Measurements from ENCODE around the gene ADD2.

ADD2 gene

DNA sequence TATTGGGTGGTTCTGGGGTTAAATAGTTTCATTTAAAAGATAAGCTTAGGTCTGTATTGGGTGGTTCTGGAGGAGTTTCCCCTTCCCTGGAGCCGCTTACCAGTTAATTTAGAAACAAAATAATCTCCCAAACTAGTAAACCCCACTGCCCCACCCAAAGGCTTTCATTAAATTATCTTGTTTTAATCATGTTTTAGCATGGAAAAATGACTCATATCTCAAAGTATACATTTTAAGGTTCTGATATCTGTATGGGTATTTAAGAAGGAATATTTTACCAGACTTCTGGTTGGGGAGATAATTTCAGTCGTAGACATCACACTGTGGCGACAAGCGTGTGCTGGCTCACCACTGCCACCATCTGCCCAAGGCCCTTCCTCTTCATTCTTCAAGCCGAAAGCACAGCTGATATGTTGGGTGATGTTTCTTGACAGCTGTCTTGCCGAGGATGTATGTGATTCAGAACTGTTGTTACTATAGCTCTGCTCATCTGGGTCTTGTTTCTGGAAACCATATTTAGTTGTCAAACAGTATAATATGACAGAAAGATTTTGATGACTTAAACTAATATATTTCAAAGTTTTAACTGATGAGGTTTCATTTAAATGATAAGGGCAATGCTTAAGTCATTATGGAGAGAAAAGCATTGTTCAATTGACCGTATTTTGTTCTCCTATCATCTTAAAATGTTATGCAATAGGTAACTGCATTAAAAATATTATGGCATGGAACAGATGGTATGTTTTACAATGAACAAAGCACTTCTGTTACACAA lies 17.3 kb upstream of the ADD2 start:
- TF ChIP-seq, protein P1, sequence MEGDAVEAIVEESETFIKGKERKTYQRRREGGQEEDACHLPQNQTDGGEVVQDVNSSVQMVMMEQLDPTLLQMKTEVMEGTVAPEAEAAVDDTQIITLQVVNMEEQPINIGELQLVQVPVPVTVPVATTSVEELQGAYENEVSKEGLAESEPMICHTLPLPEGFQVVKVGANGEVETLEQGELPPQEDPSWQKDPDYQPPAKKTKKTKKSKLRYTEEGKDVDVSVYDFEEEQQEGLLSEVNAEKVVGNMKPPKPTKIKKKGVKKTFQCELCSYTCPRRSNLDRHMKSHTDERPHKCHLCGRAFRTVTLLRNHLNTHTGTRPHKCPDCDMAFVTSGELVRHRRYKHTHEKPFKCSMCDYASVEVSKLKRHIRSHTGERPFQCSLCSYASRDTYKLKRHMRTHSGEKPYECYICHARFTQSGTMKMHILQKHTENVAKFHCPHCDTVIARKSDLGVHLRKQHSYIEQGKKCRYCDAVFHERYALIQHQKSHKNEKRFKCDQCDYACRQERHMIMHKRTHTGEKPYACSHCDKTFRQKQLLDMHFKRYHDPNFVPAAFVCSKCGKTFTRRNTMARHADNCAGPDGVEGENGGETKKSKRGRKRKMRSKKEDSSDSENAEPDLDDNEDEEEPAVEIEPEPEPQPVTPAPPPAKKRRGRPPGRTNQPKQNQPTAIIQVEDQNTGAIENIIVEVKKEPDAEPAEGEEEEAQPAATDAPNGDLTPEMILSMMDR (IDR thresholded peaks at IDR 0.05; ENCODE audit: control extremely low read depth, extremely low read depth, low read depth, missing control alignments), result peak; percentile 69
- peak; percentile 41 for DNase-seq (ENCODE audit: extremely low spot score)
- CTCF ChIA-PET, result interaction anchor here (0.6 to 2.6 kb wide), 8 partner anchors 8 to 482 kb away, joined by 3 to 17 read pairs (median 3); no protein-coding TSS in a partner anchor
- POLR2A ChIA-PET, result no interaction called here

DNA sequence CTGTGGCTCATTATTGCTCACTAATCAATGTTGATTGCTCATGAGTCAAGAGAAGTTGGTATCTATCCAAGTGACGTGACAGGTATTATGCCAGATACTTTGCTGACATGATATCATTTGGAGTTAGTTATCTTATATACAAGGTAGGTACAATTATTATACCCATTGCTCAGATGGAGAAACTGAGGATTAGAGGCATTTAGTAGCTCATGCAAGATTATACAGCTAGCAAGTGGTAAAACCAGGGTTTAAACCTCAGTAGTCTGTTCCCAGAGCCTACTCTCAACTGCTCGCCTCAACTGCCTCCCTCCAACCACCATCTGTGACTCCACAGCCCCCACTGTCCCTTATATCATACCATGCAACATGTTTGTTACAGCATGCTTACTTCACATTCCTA lies 16.3 kb upstream of the ADD2 start:
- TF ChIP-seq, protein P1 (IDR thresholded peaks at IDR 0.05; ENCODE audit: control extremely low read depth, extremely low read depth, low read depth, missing control alignments), result no peak
- DNase-seq (ENCODE audit: extremely low spot score), result no peak
- ChIA-PET POLR2A (no interaction called here), CTCF (interaction anchor here (0.9 to 2.6 kb wide), 4 partner anchors 9 to 467 kb away, joined by 3 to 17 read pairs (median 4); no protein-coding TSS in a partner anchor)

DNA sequence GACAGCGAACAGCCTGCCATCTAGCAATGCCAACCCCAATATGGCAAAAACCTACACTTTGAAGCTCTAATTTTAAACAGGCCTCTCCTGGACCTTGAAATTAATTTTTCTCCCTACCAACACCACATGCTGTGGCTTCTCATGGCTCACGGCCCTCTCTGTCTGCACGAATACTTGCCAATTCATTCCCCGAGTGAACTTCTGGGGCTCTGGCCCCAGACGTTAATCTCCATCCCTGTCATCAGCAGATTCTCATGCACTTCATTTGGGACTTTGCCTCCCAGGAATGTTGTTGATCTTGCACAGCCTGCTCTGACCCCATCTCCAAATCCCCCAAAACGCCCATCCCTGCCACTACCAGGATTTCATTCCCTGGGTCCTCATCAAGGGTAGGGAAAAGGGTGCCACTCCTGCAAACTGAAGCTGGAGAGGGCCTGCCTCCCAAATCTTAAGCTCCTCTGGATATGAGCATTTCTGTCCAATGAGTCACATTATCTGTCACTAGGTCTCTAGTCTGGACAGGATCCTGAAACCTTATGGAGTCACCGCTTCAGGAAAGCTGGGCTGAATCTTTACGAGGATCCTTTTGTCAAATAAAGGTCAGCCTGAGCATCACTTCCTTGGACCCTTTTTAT lies 12.0 kb upstream of the ADD2 start:
- no peak for DNase-seq (ENCODE audit: extremely low spot score)
- CTCF ChIA-PET, result interaction anchor here (1.0 to 1.5 kb wide), 4 partner anchors 9 to 476 kb away, joined by 3 to 7 read pairs (median 4); no protein-coding TSS in a partner anchor
- POLR2A ChIA-PET, result no interaction called here
- TF ChIP-seq, protein P1 (IDR thresholded peaks at IDR 0.05; ENCODE audit: control extremely low read depth, extremely low read depth, low read depth, missing control alignments), result no peak

DNA sequence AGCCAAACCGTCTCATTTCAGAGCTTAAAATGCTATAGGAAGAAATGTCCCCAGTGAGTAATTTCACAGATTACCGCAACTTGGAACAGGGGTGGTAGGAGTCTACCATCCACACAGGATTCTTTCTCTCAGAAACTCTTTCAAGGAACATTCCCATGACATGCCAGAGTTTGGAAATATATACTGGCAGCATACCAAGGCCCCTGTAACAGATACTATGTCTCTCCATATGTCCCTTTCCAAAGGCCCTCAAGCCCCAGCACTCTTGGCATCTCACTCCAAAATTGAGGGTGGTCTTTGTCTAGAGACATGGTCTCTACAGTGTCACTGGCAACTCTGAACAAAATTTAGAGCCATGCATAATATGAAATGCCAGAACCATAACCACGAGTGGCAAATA lies 11.5 kb upstream of the ADD2 start:
- ChIA-PET POLR2A (no interaction called here), CTCF (interaction anchor here (1.0 to 1.5 kb wide), 3 partner anchors 9 to 475 kb away, joined by 3 to 7 read pairs (median 4); no protein-coding TSS in a partner anchor)
- DNase-seq (ENCODE audit: extremely low spot score), result no peak
- TF ChIP-seq, protein P1 (IDR thresholded peaks at IDR 0.05; ENCODE audit: control extremely low read depth, extremely low read depth, low read depth, missing control alignments), result no peak

DNA sequence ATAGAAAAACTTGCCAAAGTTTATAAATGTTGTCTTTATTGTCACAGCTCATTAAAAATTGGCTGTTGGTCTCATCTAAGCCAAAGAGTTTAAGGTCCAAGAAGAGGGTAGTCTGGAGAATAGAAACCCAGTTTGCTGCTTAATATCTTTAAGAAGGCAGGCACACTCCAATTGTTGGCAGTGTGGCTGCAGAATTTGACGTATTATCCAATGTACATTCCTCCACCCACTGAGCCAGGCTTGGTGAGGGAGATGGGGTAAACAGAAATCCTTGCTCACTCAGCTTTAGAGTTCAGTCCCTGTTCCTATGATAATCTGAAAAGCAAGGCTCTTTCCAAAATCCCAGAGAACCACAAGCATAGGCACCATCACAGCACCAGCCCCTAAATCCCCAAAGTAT lies 10.7 kb upstream of the ADD2 start:
- CTCF ChIA-PET, result interaction anchor here (0.7 to 1.5 kb wide), 5 partner anchors 83 to 474 kb away, joined by 3 to 5 read pairs (median 3); no protein-coding TSS in a partner anchor
- no peak for DNase-seq (ENCODE audit: extremely low spot score)
- POLR2A ChIA-PET, result no interaction called here
- TF ChIP-seq, protein P1 (IDR thresholded peaks at IDR 0.05; ENCODE audit: control extremely low read depth, extremely low read depth, low read depth, missing control alignments), result no peak

DNA sequence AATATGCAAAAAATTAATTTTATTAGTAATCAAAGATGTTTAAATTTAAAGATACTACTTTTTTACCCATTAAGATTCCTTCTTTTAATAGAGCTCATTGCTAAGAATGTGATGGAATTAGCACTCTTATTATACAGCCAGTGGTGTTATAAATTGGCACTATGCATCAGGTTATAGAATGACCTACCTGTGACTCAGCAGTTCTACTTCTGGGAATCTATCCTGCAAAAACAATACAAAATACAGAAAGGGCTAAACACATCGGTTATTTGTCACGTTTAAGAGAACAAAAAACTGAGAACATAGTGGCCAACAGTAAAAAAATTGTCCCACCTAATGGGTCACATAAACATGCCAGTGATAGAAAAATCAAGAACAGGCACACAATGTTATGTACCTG lies 9.4 kb upstream of the ADD2 start:
- ChIA-PET CTCF (interaction anchor here (1.0 kb wide), 1 partner anchor 9 kb away, joined by 4 read pairs; the partner anchor contains the start of gene ADD2), POLR2A (no interaction called here)
- TF ChIP-seq, protein P1 (IDR thresholded peaks at IDR 0.05; ENCODE audit: control extremely low read depth, extremely low read depth, low read depth, missing control alignments), result no peak
- no peak for DNase-seq (ENCODE audit: extremely low spot score)

Measured in GM10248 (cell line).